Measurements from ENCODE around the gene CAPG.

CAPG gene

GRCh38 chr2:85357736-85358135 is 52.4 kb downstream of the CAPG start:
- no peak for DNase-seq (ENCODE audit: low read depth in 2 of 2)

GRCh38 chr2:85356186-85356585 is 54.0 kb downstream of the CAPG start:
- DNase-seq (ENCODE audit: low read depth in 2 of 2): no peak

GRCh38 chr2:85355521-85355920 is 54.6 kb downstream of the CAPG start:
- DNase-seq (ENCODE audit: low read depth in 2 of 2): no peak

GRCh38 chr2:85355073-85355410 is 55.1 kb downstream of the CAPG start:
- no peak for DNase-seq (ENCODE audit: low read depth in 2 of 2)

- DNase-seq (ENCODE audit: low read depth in 2 of 2): peak; percentile 99
Observed at GRCh38 chr2:85354286-85355072, 55.7 kb downstream of the CAPG start, which contains the start of the genes ELMOD3 and RETSAT. TSS of gene ELMOD3 (plus strand) at chr2:85354769. CDS start at chr2:85357199, 2,430 bp downstream. TSS of gene RETSAT (minus strand) at chr2:85354528. CDS start at chr2:85354507, 21 bp downstream.

- no peak for DNase-seq (ENCODE audit: low read depth in 2 of 2)
Observed at GRCh38 chr2:85353876-85354285, 56.3 kb downstream of the CAPG start.

GRCh38 chr2:85347599-85347998 is 62.6 kb downstream of the CAPG start:
- DNase-seq (ENCODE audit: low read depth in 2 of 2): no peak
